Measurements from ENCODE around the gene PKHD1. TPM values are rescaled to one million over a fixed set of nuclear protein-coding genes. Genes with fewer than 3 reads are reported as not detected.

The PKHD1 gene
- total RNA-seq, 1 experiment from 2014 or later: not detected

- Histone ChIP-seq H3K9me3 (ENCODE audit: control insufficient read depth, insufficient read depth, low read depth, low read length) (no peaks in the 10 kb centered on the region), H3K27ac (ENCODE audit: low read length) (no peak overlapping the region), H3K36me3 (ENCODE audit: control insufficient read depth, insufficient read depth, low read length) (no peaks in the 10 kb centered on the region), H3K27me3 (ENCODE audit: control insufficient read depth, insufficient read depth, low read length) (no peaks in the 10 kb centered on the region), H3K4me1 (ENCODE audit: control insufficient read depth, insufficient read depth, low read length) (no peaks in the 10 kb centered on the region), H3K4me3 (ENCODE audit: low read depth in 2 of 2, low read length in 2 of 2) (no peak overlapping the region)
- DNase-seq (ENCODE audit: low read depth, low spot score) (no peak), ATAC-seq (no peak)
- ChIA-PET POLR2A (no interaction called here), CTCF (no interaction called here)
- intact Hi-C loops (cut with micrococcal nuclease; ENCODE audit: unreplicated experiment) (no loop called here), in situ Hi-C loops (cut with HindIII; ENCODE audit: low pct_unique_long_range_greater_than_20kb, low sequenced_read_pairs) (no loop called here)
- BruUV-seq (replicated peaks): no TSS peak
- no peak for TF ChIP-seq POLR2AphosphoS5 (IDR thresholded peaks at IDR 0.05; ENCODE audit: low read depth, low read length)
- TF ChIP-seq REST (IDR thresholded peaks at IDR 0.05; ENCODE audit: insufficient read depth in 1 of 2, low read depth in 2 of 2, low read length in 1 of 2): no peak
- TF ChIP-seq CTCF (IDR thresholded peaks at IDR 0.05): no peak
- no peak for TF ChIP-seq SIN3A (IDR thresholded peaks at IDR 0.05; ENCODE audit: borderline replicate concordance, insufficient read depth, low read depth, low read length)
- TF ChIP-seq TCF7L2 (IDR thresholded peaks at IDR 0.05; ENCODE audit: low read depth, low read length): no peak
Measured at GRCh38 chr6:51820555-51820954, 266.9 kb downstream of the PKHD1 start.

DNA sequence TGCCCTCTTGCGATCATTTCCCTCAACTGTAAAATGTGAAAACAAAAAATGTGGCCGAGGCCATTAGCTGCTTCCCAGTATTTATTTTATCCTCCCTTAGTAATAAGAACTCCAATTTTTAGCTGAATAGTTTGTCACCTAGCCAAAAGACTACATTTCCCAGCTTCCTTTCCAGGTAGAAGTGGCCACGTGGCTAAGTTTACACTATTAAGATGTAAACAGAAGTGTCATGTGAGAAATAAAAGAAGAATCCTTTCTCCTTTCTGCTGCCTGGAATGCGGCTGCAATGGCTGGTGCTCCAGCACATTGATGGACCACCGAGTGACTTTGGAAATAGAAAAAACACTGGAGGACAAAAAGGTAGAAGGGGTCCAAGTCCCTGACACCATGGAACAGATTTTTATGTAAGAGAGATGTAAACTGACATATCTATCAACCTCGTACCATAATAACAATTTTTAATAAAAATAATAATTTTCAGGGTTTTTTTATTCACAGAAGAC, 268.8 kb downstream of the PKHD1 start:
- H3K4me1 ChIP-seq (ENCODE audit: control insufficient read depth, insufficient read depth, low read length): no peaks in the 10 kb centered on the region
- no peak overlapping the region for H3K27ac ChIP-seq (ENCODE audit: low read length)
- ChIA-PET CTCF (no interaction called here), POLR2A (no interaction called here)
- H3K4me3 ChIP-seq (ENCODE audit: low read depth in 2 of 2, low read length in 2 of 2): no peak overlapping the region
- BruUV-seq (replicated peaks): no TSS peak
- no peak for DNase-seq (ENCODE audit: low read depth, low spot score)
- ATAC-seq: no peak
- H3K27me3 ChIP-seq (ENCODE audit: control insufficient read depth, insufficient read depth, low read length): no peaks in the 10 kb centered on the region
- intact Hi-C loops (cut with micrococcal nuclease; ENCODE audit: unreplicated experiment): no loop called here
- no peaks in the 10 kb centered on the region for H3K36me3 ChIP-seq (ENCODE audit: control insufficient read depth, insufficient read depth, low read length)
- no peak for TF ChIP-seq CTCF (IDR thresholded peaks at IDR 0.05)
- in situ Hi-C loops (cut with HindIII; ENCODE audit: low pct_unique_long_range_greater_than_20kb, low sequenced_read_pairs): no loop called here
- H3K9me3 ChIP-seq (ENCODE audit: control insufficient read depth, insufficient read depth, low read depth, low read length): no peaks in the 10 kb centered on the region

- no peaks in the 10 kb centered on the region for H3K27me3 ChIP-seq (ENCODE audit: control insufficient read depth, insufficient read depth, low read length)
- no peaks in the 10 kb centered on the region for H3K36me3 ChIP-seq (ENCODE audit: control insufficient read depth, insufficient read depth, low read length)
- no peaks in the 10 kb centered on the region for H3K9me3 ChIP-seq (ENCODE audit: control insufficient read depth, insufficient read depth, low read depth, low read length)
- H3K4me1 ChIP-seq (ENCODE audit: control insufficient read depth, insufficient read depth, low read length): no peaks in the 10 kb centered on the region
- ChIA-PET CTCF (no interaction called here), POLR2A (no interaction called here)
- no TSS peak for BruUV-seq (replicated peaks)
- H3K27ac ChIP-seq (ENCODE audit: low read length): no peak overlapping the region
- intact Hi-C loops (cut with micrococcal nuclease; ENCODE audit: unreplicated experiment) (no loop called here), in situ Hi-C loops (cut with HindIII; ENCODE audit: low pct_unique_long_range_greater_than_20kb, low sequenced_read_pairs) (no loop called here)
- DNase-seq (ENCODE audit: low read depth, low spot score) (no peak), ATAC-seq (no peak)
- TF ChIP-seq SIN3A (IDR thresholded peaks at IDR 0.05; ENCODE audit: borderline replicate concordance, insufficient read depth, low read depth, low read length): no peak
- no peak for TF ChIP-seq CTCF (IDR thresholded peaks at IDR 0.05)
- no peak overlapping the region for H3K4me3 ChIP-seq (ENCODE audit: low read depth in 2 of 2, low read length in 2 of 2)
Measured at GRCh38 chr6:51817832-51818231, 269.6 kb downstream of the PKHD1 start.
